ENCODE results near the gene MRPL33.

DNA sequence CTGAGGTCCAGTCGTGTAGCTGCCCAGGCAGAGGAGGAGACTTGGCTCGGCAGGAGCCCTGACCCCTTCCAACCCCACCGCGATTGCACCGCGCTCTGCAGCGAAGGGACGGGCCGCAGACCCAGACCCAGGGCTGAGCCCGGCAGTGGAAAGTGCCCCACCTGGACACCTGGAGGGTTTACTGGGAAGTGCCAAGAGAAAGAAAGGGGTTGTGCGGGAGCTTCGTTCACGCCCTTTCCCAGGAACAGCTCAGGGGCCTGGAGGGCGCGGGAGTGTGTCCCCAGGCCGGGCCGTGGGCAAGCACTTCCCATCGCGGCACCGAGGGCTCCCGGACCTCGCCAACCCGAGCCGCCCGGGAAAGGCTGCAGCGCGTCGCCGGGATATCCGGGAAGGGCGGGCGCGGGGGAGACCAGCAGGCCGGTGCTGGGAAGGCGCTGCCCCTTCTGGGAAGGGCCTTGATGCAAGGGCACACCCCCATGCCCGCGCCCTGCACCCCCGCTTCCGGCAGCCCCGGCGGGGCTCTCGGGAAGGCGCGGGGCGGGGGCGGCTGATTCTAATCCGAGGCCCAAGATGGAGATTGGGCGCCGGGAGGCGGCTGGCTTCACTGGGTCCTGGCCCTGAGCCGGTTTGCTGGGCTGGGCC, 36.1 kb upstream of the MRPL33 start:
- TF ChIP-seq POLR2AphosphoS5 (IDR thresholded peaks at IDR 0.05; ENCODE audit: low read depth) (peak; percentile 76), EZH2phosphoT487 (IDR thresholded peaks at IDR 0.05; ENCODE audit: unreplicated experiment) (no peak)
- TF ChIP-seq, protein P1, sequence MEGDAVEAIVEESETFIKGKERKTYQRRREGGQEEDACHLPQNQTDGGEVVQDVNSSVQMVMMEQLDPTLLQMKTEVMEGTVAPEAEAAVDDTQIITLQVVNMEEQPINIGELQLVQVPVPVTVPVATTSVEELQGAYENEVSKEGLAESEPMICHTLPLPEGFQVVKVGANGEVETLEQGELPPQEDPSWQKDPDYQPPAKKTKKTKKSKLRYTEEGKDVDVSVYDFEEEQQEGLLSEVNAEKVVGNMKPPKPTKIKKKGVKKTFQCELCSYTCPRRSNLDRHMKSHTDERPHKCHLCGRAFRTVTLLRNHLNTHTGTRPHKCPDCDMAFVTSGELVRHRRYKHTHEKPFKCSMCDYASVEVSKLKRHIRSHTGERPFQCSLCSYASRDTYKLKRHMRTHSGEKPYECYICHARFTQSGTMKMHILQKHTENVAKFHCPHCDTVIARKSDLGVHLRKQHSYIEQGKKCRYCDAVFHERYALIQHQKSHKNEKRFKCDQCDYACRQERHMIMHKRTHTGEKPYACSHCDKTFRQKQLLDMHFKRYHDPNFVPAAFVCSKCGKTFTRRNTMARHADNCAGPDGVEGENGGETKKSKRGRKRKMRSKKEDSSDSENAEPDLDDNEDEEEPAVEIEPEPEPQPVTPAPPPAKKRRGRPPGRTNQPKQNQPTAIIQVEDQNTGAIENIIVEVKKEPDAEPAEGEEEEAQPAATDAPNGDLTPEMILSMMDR (conservative IDR thresholded peaks at IDR 0.05; ENCODE audit: low read depth in 2 of 2), result 0 out of 4 replicates have a peak, but pooled peaks of 1 of the 2 experiments have one; percentile 12
